ENCODE measurements around the gene RBMS3.
"Not testable (repeated sequence)": the region's sequence is repeated elsewhere in the genome, so short reads cannot be mapped to it uniquely, and the experiment has no call there.

RBMS3 gene

GRCh38 chr3:30017901-30018300 is 737.0 kb downstream of the RBMS3 start:
- Histone ChIP-seq H3K4me3 (ENCODE audit: low read length) (no peak overlapping the region), H3K27ac (ENCODE audit: low read depth, low read length) (no peak overlapping the region), H3K4me1 (ENCODE audit: control insufficient read depth, insufficient read depth, low read length) (no peaks in the 10 kb centered on the region), H3K9ac (ENCODE audit: low read length) (no peak overlapping the region), H3K27me3 (ENCODE audit: control insufficient read depth, insufficient read depth, low read length) (no peaks in the 10 kb centered on the region), H3K36me3 (ENCODE audit: control insufficient read depth, insufficient read depth, low read length) (no peaks in the 10 kb centered on the region)

GRCh38 chr3:30020380-30020779 is 739.5 kb downstream of the RBMS3 start:
- Histone ChIP-seq H3K27ac (ENCODE audit: low read depth, low read length) (no peak overlapping the region), H3K4me3 (ENCODE audit: low read length) (no peak overlapping the region), H3K9ac (ENCODE audit: low read length) (no peak overlapping the region), H3K36me3 (ENCODE audit: control insufficient read depth, insufficient read depth, low read length) (no peaks in the 10 kb centered on the region), H3K4me1 (ENCODE audit: control insufficient read depth, insufficient read depth, low read length) (no peaks in the 10 kb centered on the region), H3K27me3 (ENCODE audit: control insufficient read depth, insufficient read depth, low read length) (no peaks in the 10 kb centered on the region)

- no peaks in the 10 kb centered on the region for H3K4me1 ChIP-seq (ENCODE audit: control insufficient read depth, insufficient read depth, low read length)
- no peak overlapping the region for H3K9ac ChIP-seq (ENCODE audit: low read length)
- H3K36me3 ChIP-seq (ENCODE audit: control insufficient read depth, insufficient read depth, low read length), result no peaks in the 10 kb centered on the region
- no peaks in the 10 kb centered on the region for H3K27me3 ChIP-seq (ENCODE audit: control insufficient read depth, insufficient read depth, low read length)
- H3K4me3 ChIP-seq (ENCODE audit: low read length), result no peak overlapping the region
- H3K27ac ChIP-seq (ENCODE audit: low read depth, low read length), result no peak overlapping the region
These were observed 743.6 kb downstream of the RBMS3 start for GRCh38 chr3:30024466-30024865.

- Histone ChIP-seq H3K4me3 (ENCODE audit: low read length) (no peak overlapping the region), H3K9ac (ENCODE audit: low read length) (no peak overlapping the region), H3K36me3 (ENCODE audit: control insufficient read depth, insufficient read depth, low read length) (no peaks in the 10 kb centered on the region), H3K4me1 (ENCODE audit: control insufficient read depth, insufficient read depth, low read length) (peaks cover 7% of the 10 kb centered on the region), H3K27ac (ENCODE audit: low read depth, low read length) (no peak overlapping the region), H3K27me3 (ENCODE audit: control insufficient read depth, insufficient read depth, low read length) (no peaks in the 10 kb centered on the region)
These were observed 746.0 kb downstream of the RBMS3 start for GRCh38 chr3:30026851-30027250.

- H3K4me3 ChIP-seq (ENCODE audit: low read length), result no peak overlapping the region
- peaks cover 7% of the 10 kb centered on the region for H3K4me1 ChIP-seq (ENCODE audit: control insufficient read depth, insufficient read depth, low read length)
- no peak overlapping the region for H3K27ac ChIP-seq (ENCODE audit: low read depth, low read length)
- H3K9ac ChIP-seq (ENCODE audit: low read length), result no peak overlapping the region
- H3K27me3 ChIP-seq (ENCODE audit: control insufficient read depth, insufficient read depth, low read length), result no peaks in the 10 kb centered on the region
- H3K36me3 ChIP-seq (ENCODE audit: control insufficient read depth, insufficient read depth, low read length), result no peaks in the 10 kb centered on the region
These were observed 753.5 kb downstream of the RBMS3 start for GRCh38 chr3:30034246-30034991.

GRCh38 chr3:30035935-30036567 is 755.2 kb downstream of the RBMS3 start:
- H3K27me3 ChIP-seq (ENCODE audit: control insufficient read depth, insufficient read depth, low read length), result no peaks in the 10 kb centered on the region

GRCh38 chr3:30040126-30040525 is 759.3 kb downstream of the RBMS3 start:
- no peak overlapping the region for H3K4me3 ChIP-seq (ENCODE audit: low read length)
- no peak overlapping the region for H3K27ac ChIP-seq (ENCODE audit: low read depth, low read length)
- no peaks in the 10 kb centered on the region for H3K4me1 ChIP-seq (ENCODE audit: control insufficient read depth, insufficient read depth, low read length)
- no peaks in the 10 kb centered on the region for H3K27me3 ChIP-seq (ENCODE audit: control insufficient read depth, insufficient read depth, low read length)
- H3K9ac ChIP-seq (ENCODE audit: low read length), result no peak overlapping the region
- no peaks in the 10 kb centered on the region for H3K36me3 ChIP-seq (ENCODE audit: control insufficient read depth, insufficient read depth, low read length)

More at GRCh38 chr3:30035935-30036567, 755.2 kb downstream of the RBMS3 start:
- Histone ChIP-seq H3K36me3 (ENCODE audit: control insufficient read depth, insufficient read depth, low read length) (no peaks in the 10 kb centered on the region), H3K4me3 (ENCODE audit: low read length) (no peak overlapping the region), H3K9ac (ENCODE audit: low read length) (no peak overlapping the region), H3K27ac (ENCODE audit: low read depth, low read length) (no peak overlapping the region), H3K4me1 (ENCODE audit: control insufficient read depth, insufficient read depth, low read length) (peaks cover 3% of the 10 kb centered on the region)

GRCh38 chr3:30041481-30041880 is 760.6 kb downstream of the RBMS3 start:
- H3K27ac ChIP-seq (ENCODE audit: low read depth, low read length); H3K36me3 ChIP-seq (ENCODE audit: control insufficient read depth, insufficient read depth, low read length); H3K4me3 ChIP-seq (ENCODE audit: low read length); H3K9ac ChIP-seq (ENCODE audit: low read length); H3K27me3 ChIP-seq (ENCODE audit: control insufficient read depth, insufficient read depth, low read length); H3K4me1 ChIP-seq (ENCODE audit: control insufficient read depth, insufficient read depth, low read length): not testable (repeated sequence)

GRCh38 chr3:30042274-30042859 is 761.5 kb downstream of the RBMS3 start:
- Histone ChIP-seq H3K4me1 (ENCODE audit: control insufficient read depth, insufficient read depth, low read length) (no peaks in the 10 kb centered on the region), H3K9ac (ENCODE audit: low read length) (no peak overlapping the region), H3K27ac (ENCODE audit: low read depth, low read length) (no peak overlapping the region)

GRCh38 chr3:30042916-30043555 is 762.2 kb downstream of the RBMS3 start:
- H3K4me1 ChIP-seq (ENCODE audit: control insufficient read depth, insufficient read depth, low read length), result no peaks in the 10 kb centered on the region
- H3K36me3 ChIP-seq (ENCODE audit: control insufficient read depth, insufficient read depth, low read length), result no peaks in the 10 kb centered on the region
- H3K27me3 ChIP-seq (ENCODE audit: control insufficient read depth, insufficient read depth, low read length), result no peaks in the 10 kb centered on the region
- H3K4me3 ChIP-seq (ENCODE audit: low read length), result no peak overlapping the region
- no peak overlapping the region for H3K9ac ChIP-seq (ENCODE audit: low read length)
- H3K27ac ChIP-seq (ENCODE audit: low read depth, low read length), result no peak overlapping the region

More at GRCh38 chr3:30042274-30042859, 761.5 kb downstream of the RBMS3 start:
- H3K27me3 ChIP-seq (ENCODE audit: control insufficient read depth, insufficient read depth, low read length), result no peaks in the 10 kb centered on the region
- H3K4me3 ChIP-seq (ENCODE audit: low read length), result no peak overlapping the region
- no peaks in the 10 kb centered on the region for H3K36me3 ChIP-seq (ENCODE audit: control insufficient read depth, insufficient read depth, low read length)

- Histone ChIP-seq H3K4me1 (ENCODE audit: control insufficient read depth, insufficient read depth, low read length) (no peaks in the 10 kb centered on the region), H3K27ac (ENCODE audit: low read depth, low read length) (no peak overlapping the region), H3K36me3 (ENCODE audit: control insufficient read depth, insufficient read depth, low read length) (no peaks in the 10 kb centered on the region), H3K27me3 (ENCODE audit: control insufficient read depth, insufficient read depth, low read length) (no peaks in the 10 kb centered on the region), H3K9ac (ENCODE audit: low read length) (no peak overlapping the region), H3K4me3 (ENCODE audit: low read length) (no peak overlapping the region)
These were observed 763.6 kb downstream of the RBMS3 start for GRCh38 chr3:30044515-30044914.

- no peak overlapping the region for H3K27ac ChIP-seq (ENCODE audit: low read depth, low read length)
These were observed 767.6 kb downstream of the RBMS3 start for GRCh38 chr3:30048431-30048830.

More at GRCh38 chr3:30048431-30048830, 767.6 kb downstream of the RBMS3 start:
- no peaks in the 10 kb centered on the region for H3K27me3 ChIP-seq (ENCODE audit: control insufficient read depth, insufficient read depth, low read length)
- no peak overlapping the region for H3K9ac ChIP-seq (ENCODE audit: low read length)
- no peaks in the 10 kb centered on the region for H3K4me1 ChIP-seq (ENCODE audit: control insufficient read depth, insufficient read depth, low read length)
- no peak overlapping the region for H3K4me3 ChIP-seq (ENCODE audit: low read length)
- H3K36me3 ChIP-seq (ENCODE audit: control insufficient read depth, insufficient read depth, low read length), result no peaks in the 10 kb centered on the region
